Fibroblast of the aortic adventitia (primary cell): ENCODE results near the gene SPPL3. TPM values are rescaled to one million over a fixed set of nuclear protein-coding genes. Genes with fewer than 3 reads are reported as not detected.

Experiments used
- DNase-seq: peaks from one replicate; pipeline ENCODE4 v3.0.0-alpha.2; 2010; ENCODE audit warnings: low read depth
- H3K4me3 ChIP-seq: 2 replicates; pipeline ENCODE4 v1.5.1; 2011; ENCODE audit warnings: low read depth, mild to moderate bottlenecking, control low read depth, low read length, moderate library complexity
- CTCF ChIP-seq: IDR thresholded peaks from 2 replicates; pipeline ENCODE4 v1.5.1; 2011; ENCODE audit warnings: mild to moderate bottlenecking, low read length, control low read depth, inconsistent platforms; ENCODE audit not compliant: insufficient read depth
- total RNA-seq: library from RNA; depleted of rRNA; stranded (reverse); fragments of >200 nt; gene quantifications from 2 replicates; pipeline ENCODE4 v1.2.3, GENCODE V29; 2012; ENCODE audit warnings: low replicate concordance

The SPPL3 gene
- total RNA-seq, 1 donor, result 18.3 TPM

- no peak for TF ChIP-seq CTCF
- DNase-seq, result no peak
- H3K4me3 ChIP-seq, result no peak overlapping the region
Measured at GRCh38 chr12:120854804-120855203, 49.4 kb downstream of the SPPL3 start.

GRCh38 chr12:120853188-120853587, 51.0 kb downstream of the SPPL3 start:
- TF ChIP-seq CTCF, result no peak
- peak; percentile 20 for DNase-seq

DNA sequence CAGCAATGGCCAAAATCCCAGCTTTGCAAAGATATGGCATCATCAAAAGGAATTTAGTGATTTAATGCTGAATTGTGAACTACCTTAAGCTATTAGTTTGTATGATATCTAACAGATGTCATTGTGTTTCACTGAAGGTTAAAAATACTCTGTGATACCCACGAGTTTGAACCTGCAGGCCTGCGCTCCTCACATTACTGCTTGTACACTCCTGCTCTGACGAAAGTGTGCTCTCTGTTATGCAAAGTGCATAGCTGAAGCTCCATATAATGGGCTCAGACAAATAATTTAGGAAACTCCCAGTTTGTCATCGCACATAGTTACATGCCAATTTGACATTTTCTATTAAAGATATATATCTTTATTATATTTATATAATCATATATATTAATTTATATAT, 52.2 kb downstream of the SPPL3 start:
- no peak for DNase-seq
- TF ChIP-seq CTCF, result no peak
- no peak overlapping the region for H3K4me3 ChIP-seq

More at GRCh38 chr12:120853188-120853587, 51.0 kb downstream of the SPPL3 start:
- no peak overlapping the region for H3K4me3 ChIP-seq

DNA sequence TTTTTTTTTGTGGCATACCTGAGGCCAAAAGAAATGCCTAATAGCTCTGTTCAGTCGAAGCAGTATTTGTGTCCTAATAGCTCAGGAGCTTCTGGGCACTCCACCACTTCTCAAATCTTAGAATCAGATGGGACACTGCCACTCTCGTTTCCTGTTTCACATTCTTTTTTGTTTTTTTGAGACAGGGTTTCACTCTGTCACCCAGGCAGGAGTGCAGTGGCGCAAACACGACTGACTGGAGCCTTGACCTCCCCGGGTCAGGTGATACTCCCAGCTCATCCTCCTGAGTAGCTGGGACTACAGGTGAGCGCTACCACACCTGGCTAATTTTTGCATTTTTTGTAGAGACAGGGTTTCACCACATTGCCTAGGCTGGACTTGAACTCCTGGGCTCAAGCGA, 52.7 kb downstream of the SPPL3 start:
- no peak for TF ChIP-seq CTCF
- no peak for DNase-seq
- no peak overlapping the region for H3K4me3 ChIP-seq

GRCh38 chr12:120849765-120850164, 54.4 kb downstream of the SPPL3 start:
- H3K4me3 ChIP-seq, result no peak overlapping the region
- DNase-seq, result peak; percentile 25
- no peak for TF ChIP-seq CTCF

DNA sequence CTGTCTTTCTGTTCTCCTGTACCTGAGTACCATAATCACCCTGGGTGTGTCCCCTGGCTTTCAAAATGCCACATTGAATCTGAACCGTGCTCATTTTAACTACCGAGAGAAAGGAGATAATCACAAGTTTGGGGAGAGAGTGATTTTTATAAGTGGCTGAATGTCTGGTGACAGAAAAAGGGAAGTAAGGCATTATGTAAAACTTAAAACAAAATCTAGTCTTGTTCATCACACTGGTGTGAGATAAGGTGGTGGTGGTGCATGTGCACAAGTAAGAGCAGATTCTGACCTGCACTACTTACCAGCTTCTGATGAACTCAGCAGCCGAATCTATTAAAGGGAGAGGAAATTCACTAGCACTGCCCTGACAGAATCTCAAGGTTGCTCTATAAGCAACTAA, 56.3 kb downstream of the SPPL3 start:
- H3K4me3 ChIP-seq, result no peak overlapping the region
- DNase-seq, result no peak
- TF ChIP-seq CTCF, result no peak

GRCh38 chr12:120847392-120847791, 56.8 kb downstream of the SPPL3 start:
- H3K4me3 ChIP-seq, result no peak overlapping the region
- TF ChIP-seq CTCF, result no peak
- DNase-seq, result no peak
